ENCODE data around the gene GPR146. TPM values are rescaled to one million over a fixed set of nuclear protein-coding genes. Genes with fewer than 3 reads are reported as not detected.

GPR146 gene
- total and polyA plus RNA-seq, 2 of the 8 experiments (the other 6 are each of a cell fraction or from before 2014, with no cell fraction given) = 1.8 to 2.7 TPM

DNA sequence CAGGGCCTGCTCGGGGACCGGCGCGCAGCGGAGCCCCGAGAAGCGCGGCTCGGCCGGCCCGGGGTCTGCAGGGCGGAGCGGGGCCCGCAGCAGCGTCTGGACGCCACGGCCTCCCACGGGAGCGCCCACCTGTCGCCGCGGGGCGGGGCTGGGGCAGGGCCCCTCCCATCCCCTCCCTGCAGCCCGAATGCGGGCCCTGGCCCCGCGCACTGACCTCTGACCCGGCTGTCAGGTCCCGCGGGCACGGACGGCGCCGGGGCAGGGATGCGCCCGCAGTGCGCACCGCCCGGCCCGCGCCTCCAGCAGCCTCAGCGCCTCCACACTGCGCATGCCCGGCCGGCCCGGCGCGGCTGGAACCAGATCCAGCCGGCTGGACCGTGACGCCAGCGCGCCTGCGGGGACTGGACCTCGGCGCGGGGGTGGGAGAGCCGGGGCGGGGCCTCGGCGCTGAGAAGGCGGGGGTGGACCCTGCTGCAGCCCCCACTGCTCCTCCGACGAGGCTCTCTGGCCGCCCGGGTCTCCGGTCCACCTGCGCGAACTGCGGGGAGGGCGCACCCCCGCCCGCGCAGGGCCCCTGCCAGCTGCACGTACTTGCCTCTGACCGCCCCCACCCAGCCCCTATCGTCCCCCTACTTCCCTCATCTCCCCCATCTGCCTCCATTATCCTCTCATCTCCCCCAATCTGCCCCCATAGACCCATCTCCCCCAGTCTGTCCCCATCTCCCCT lies 16.1 kb upstream of the GPR146 start:
- peaks cover 0 to 6% of the 10 kb centered on the region in 2 experiments; a peak in 2 of 4 replicates for H3K79me2 ChIP-seq (ENCODE audit: control insufficient read depth in 1 of 2, insufficient read depth in 2 of 2, low read length in 2 of 2)
- H3K4me1 ChIP-seq (replicated peaks in 1 of 4; ENCODE audit: control insufficient read depth in 3 of 4, insufficient read depth in 4 of 4, low read length in 3 of 4) = peaks cover 0 to 9% (median 3%) of the 10 kb centered on the region in 4 experiments; a peak in 5 of 7 replicates
- H2AFZ ChIP-seq (ENCODE audit: low read length) = no peak overlapping the region
- no peak overlapping the region for H4K5ac ChIP-seq (ENCODE audit: insufficient read length, low read depth, low read length)
- H2BK120ac ChIP-seq (replicated peaks; ENCODE audit: low read depth, low read length) = no peak overlapping the region
- no peak overlapping the region; the same call in 1 of the 2 replicates for H3K18ac ChIP-seq (ENCODE audit: extremely low read depth, low read length)
- no peak overlapping the region for H2BK20ac ChIP-seq (ENCODE audit: low read length)
- no peak overlapping the region for H3K56ac ChIP-seq (replicated peaks; ENCODE audit: insufficient read length, low read depth, low read length)
- peak overlapping the region; percentile 4 for H3K4ac ChIP-seq (replicated peaks; ENCODE audit: insufficient read length, low read depth, low read length)
- H4K8ac ChIP-seq (ENCODE audit: extremely low read depth, insufficient read depth, low read length) = peak overlapping the region; percentile 91
- peak overlapping the region; percentile 93 for H4K91ac ChIP-seq (replicated peaks; ENCODE audit: insufficient read length, low read length)
- FAIRE-seq (no peak), DNase-seq (ENCODE audit: low read depth in 1 of 2, low spot score in 2 of 2) (peak; percentile 36 to 88)
- 0% methylated on average over 29 of the region's 77 CpGs; no CpG with 5 or more reads in 1 of the 2 experiments for WGBS, 2 experiments (ENCODE audit: extremely low coverage in 1 of 2, insufficient coverage in 1 of 2, insufficient read length in 1 of 2, insufficient replicate concordance in 2 of 2, low coverage in 1 of 2, low lambda C conversion rate in 2 of 2, missing lambda C conversion rate in 1 of 2)
- no peaks in the 10 kb centered on the region; a peak in 1 of 7 replicates for H3K27me3 ChIP-seq (replicated peaks in 1 of 4; ENCODE audit: control insufficient read depth in 3 of 4, extremely low read depth in 1 of 4, insufficient read depth in 3 of 4, low read length in 3 of 4)
- H3K23ac ChIP-seq (ENCODE audit: insufficient read length) = no peak overlapping the region
- H3K79me1 ChIP-seq (ENCODE audit: low read depth, low read length) = peaks cover 3% of the 10 kb centered on the region; the same call in 1 of the 2 replicates
- peak overlapping the region; percentile 34 to 67 for H3K4me2 ChIP-seq (ENCODE audit: insufficient read depth in 1 of 2, low read depth in 2 of 2, low read length in 2 of 2)
- H3K9me3 ChIP-seq (ENCODE audit: insufficient read depth in 2 of 2, low read depth in 1 of 2, low read length in 1 of 2) = no peaks in the 10 kb centered on the region
- H3K9ac ChIP-seq (replicated peaks in 1 of 4; ENCODE audit: extremely low read depth in 1 of 4, low read depth in 3 of 4, low read length in 3 of 4) = peak overlapping the region; percentile 40 to 80 (median 68)
- peaks cover 11 to 18% of the 10 kb centered on the region in 2 experiments for H4K20me1 ChIP-seq (replicated peaks in 1 of 2; ENCODE audit: control insufficient read depth in 1 of 2, insufficient read depth in 2 of 2, low read length in 2 of 2)
- no peak overlapping the region for H2AK5ac ChIP-seq (ENCODE audit: low read depth, low read length)
- H3K23me2 ChIP-seq (ENCODE audit: low read depth, low read length) = peaks cover 12% of the 10 kb centered on the region; the same call in 1 of the 2 replicates
- ChIA-PET CTCF (ENCODE audit: partially characterized antibody) (interaction anchor here (0.7 to 10.9 kb wide), 3 partner anchors 17 to 39 kb away, joined by 3 to 117 read pairs (median 4); partner anchors contain the start of gene GPR146), POLR2A (ENCODE audit: partially characterized antibody) (interaction anchor here (0.9 to 3.0 kb wide), 2 partner anchors 16 to 32 kb away, joined by 6 to 14 read pairs; partner anchors contain the start of gene GPR146)
- peak overlapping the region; percentile 42 to 68 (median 48) for H3K4me3 ChIP-seq (ENCODE audit: extremely low read depth in 1 of 4, insufficient read depth in 2 of 4, low read depth in 3 of 4, low read length in 4 of 4)
- H2BK5ac ChIP-seq (ENCODE audit: low read depth, low read length) = no peak overlapping the region
- no peak overlapping the region for H3K14ac ChIP-seq (ENCODE audit: insufficient read length)
- peak overlapping the region; percentile 68; the same call in 1 of the 2 replicates for H2BK12ac ChIP-seq (ENCODE audit: low read depth, low read length)
- no peak overlapping the region; the same call in 1 of the 2 replicates for H3K27ac ChIP-seq (ENCODE audit: low read depth, low read length)
- no peaks in the 10 kb centered on the region; a peak in 1 of 8 replicates for H3K36me3 ChIP-seq (ENCODE audit: control insufficient read depth in 2 of 4, insufficient read depth in 4 of 4, low read length in 3 of 4)
- H2BK15ac ChIP-seq (ENCODE audit: low read length) = no peak overlapping the region
- TF ChIP-seq RFX5 (IDR thresholded peaks at IDR 0.05; ENCODE audit: borderline replicate concordance, low read depth, low read length) (no peak), HDAC6 (IDR thresholded peaks at IDR 0.05; ENCODE audit: low read depth, low read length) (no peak), RXRA (IDR thresholded peaks at IDR 0.05; ENCODE audit: insufficient read depth, low read depth, low read length) (no peak), CHD1 (IDR thresholded peaks at IDR 0.05; ENCODE audit: low read depth, low read length) (no peak), TAF7 (optimal IDR thresholded peaks at IDR 0.05; ENCODE audit: borderline replicate concordance, low read depth, low read length) (peak; percentile 93), TAF1 (IDR thresholded peaks at IDR 0.05; ENCODE audit: low read depth, low read length) (peak; percentile 64), KDM4A (IDR thresholded peaks at IDR 0.05; ENCODE audit: low read depth, low read length, severe bottlenecking) (peak; percentile 68), SRF (IDR thresholded peaks at IDR 0.05; ENCODE audit: low read depth, low read length) (no peak), SAP30 (IDR thresholded peaks at IDR 0.05; ENCODE audit: insufficient read depth, insufficient replicate concordance, low read length) (no peak)
- TF ChIP-seq, protein P1, sequence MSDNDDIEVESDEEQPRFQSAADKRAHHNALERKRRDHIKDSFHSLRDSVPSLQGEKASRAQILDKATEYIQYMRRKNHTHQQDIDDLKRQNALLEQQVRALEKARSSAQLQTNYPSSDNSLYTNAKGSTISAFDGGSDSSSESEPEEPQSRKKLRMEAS (IDR thresholded peaks at IDR 0.05) = peak; percentile 81

Measured in H1 (cell line).